CD4-positive, alpha-beta memory T cell (primary cell): ENCODE results near the gene BLVRB. TPM values are rescaled to one million over a fixed set of nuclear protein-coding genes. Genes with fewer than 3 reads are reported as not detected.
"Not testable (repeated sequence)": the region's sequence is repeated elsewhere in the genome, so short reads cannot be mapped to it uniquely, and the experiment has no call there.

Experiments
- CTCF ChIA-PET: fragments of 350-600 bp; sonication (Branson Sonifier 250); formaldehyde crosslinking; loops from one replicate; lab custom pipeline; 2021; ENCODE audit warnings: inconsistent platforms; ENCODE audit not compliant: partially characterized antibody; lab: Charles Lee
- POLR2A ChIA-PET: fragments of 350-600 bp; sonication (Branson Sonifier 250); formaldehyde crosslinking; loops from one replicate; lab custom pipeline; 2021; ENCODE audit not compliant: partially characterized antibody; lab: Charles Lee
- DNase-seq, 5 donors: peaks; one replicate each; pipeline versions ENCODE4 v3.0.0 to v3.0.0-alpha.2; 2020 to 2022; ENCODE audit warnings: mixed read lengths in 1 of 5
- H3K27ac ChIP-seq: one replicate; pipeline ENCODE4 v1.7.0; 2013; ENCODE audit warnings: low read depth, low read length
- H3K27me3 ChIP-seq: 2 replicates; pipeline ENCODE4 v1.7.0; 2013; ENCODE audit warnings: mild to moderate bottlenecking, low read length, moderate library complexity; ENCODE audit not compliant: insufficient read depth
- H3K36me3 ChIP-seq: 2 replicates; pipeline ENCODE4 v1.7.0; 2013; ENCODE audit warnings: mild to moderate bottlenecking, low read length, moderate library complexity; ENCODE audit not compliant: insufficient read depth
- H3K4me1 ChIP-seq: 2 replicates; pipeline ENCODE4 v1.7.0; 2013; ENCODE audit warnings: mild to moderate bottlenecking, low read length, moderate library complexity; ENCODE audit not compliant: insufficient read depth
- H3K4me3 ChIP-seq, 2 donors: one replicate each; pipeline ENCODE4 v1.7.0; 2013; ENCODE audit warnings: low read length in 2 of 2, mild to moderate bottlenecking in 1 of 2
- H3K9me3 ChIP-seq, 2 donors: one replicate each; pipeline ENCODE4 v1.7.0; 2013; ENCODE audit warnings: low read length in 2 of 2, control low read depth in 1 of 2; ENCODE audit not compliant: control insufficient read depth in 1 of 2
- H3K27ac Mint-ChIP-seq, 7 donors: one replicate each; pipeline ENCODE4 v1.8.0; 2020 to 2021; ENCODE audit warnings: mixed read lengths in 7 of 7, mild to moderate bottlenecking in 6 of 7, inconsistent platforms in 3 of 7, moderate library complexity in 3 of 7
- H3K27me3 Mint-ChIP-seq, 2 donors: one replicate each; pipeline ENCODE4 v1.8.0; 2020 to 2021; ENCODE audit warnings: mixed read lengths in 2 of 2
- H3K36me3 Mint-ChIP-seq, 2 donors: one replicate each; pipeline ENCODE4 v1.8.0; 2020 to 2021; ENCODE audit warnings: mixed read lengths in 2 of 2, inconsistent platforms in 1 of 2, mild to moderate bottlenecking in 1 of 2
- H3K4me1 Mint-ChIP-seq, 4 donors: one replicate each; pipeline ENCODE4 v1.8.0; 2020 to 2021; ENCODE audit warnings: mixed read lengths in 4 of 4, mild to moderate bottlenecking in 1 of 4
- H3K4me3 Mint-ChIP-seq, 8 donors: one replicate each; pipeline ENCODE4 v1.8.0; 2020 to 2021; ENCODE audit warnings: mixed read lengths in 8 of 8, mild to moderate bottlenecking in 7 of 8, moderate library complexity in 6 of 8, inconsistent platforms in 3 of 8
- H3K9me3 Mint-ChIP-seq, 8 donors: one replicate each; pipeline ENCODE4 v1.8.0; 2020 to 2021; ENCODE audit warnings: mixed read lengths in 8 of 8, mild to moderate bottlenecking in 5 of 8, inconsistent platforms in 3 of 8, moderate library complexity in 1 of 8
- intact Hi-C: fragments of 100-400 bp; cut with micrococcal nuclease; formaldehyde crosslinking; loops from one replicate; pipeline ENCODE4 v1.15.1; 2023
- polyA plus RNA-seq, 2 donors: library from polyadenylated mRNA; unstranded; fragments of 300-500 nt; fragmentation: Illumina TruSeq; gene quantifications; one replicate each; pipeline ENCODE4 v1.2.3, GENCODE V29; 2021
- total RNA-seq, 2 experiments: library from RNA; stranded (reverse); gene quantifications; one replicate each; pipeline ENCODE4 v1.2.3, GENCODE V29; 2021

The BLVRB gene
- total and polyA plus RNA-seq, 4 experiments from 2014 or later: 12.3 to 34.6 (median 20.8) TPM

DNA sequence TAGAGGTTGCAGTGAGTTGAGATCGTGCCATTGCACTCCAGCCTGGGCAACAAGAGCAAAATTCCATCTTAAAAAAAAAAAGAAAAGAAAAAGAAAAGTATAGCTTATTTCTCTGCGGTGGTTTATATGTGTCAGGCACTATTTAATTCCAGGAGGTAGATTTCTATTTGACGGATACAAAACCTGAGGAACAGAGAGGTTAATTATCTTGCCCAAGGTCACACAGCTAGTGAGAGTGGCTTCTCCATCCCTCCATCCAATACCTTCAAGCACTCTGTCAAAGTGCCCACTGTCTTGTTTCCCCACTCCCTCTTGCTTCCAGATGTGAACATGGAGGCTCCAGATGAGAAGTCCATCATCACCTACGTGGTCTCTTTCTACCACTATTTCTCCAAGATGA is 36.1 kb upstream of the BLVRB start:
- no peak overlapping the region for H3K4me3 Mint-ChIP-seq
- H3K27me3 ChIP-seq: no peaks in the 10 kb centered on the region
- ChIA-PET CTCF (no interaction called here), POLR2A (no interaction called here)
- H3K4me1 ChIP-seq: no peaks in the 10 kb centered on the region
- no peak for DNase-seq
- H3K27ac ChIP-seq: no peak overlapping the region
- H3K36me3 ChIP-seq: no peaks in the 10 kb centered on the region
- H3K4me3 ChIP-seq: no peak overlapping the region
- peaks cover 0 to 2% (median 0%) of the 10 kb centered on the region in 8 donors for H3K9me3 Mint-ChIP-seq
- peaks cover 0 to 5% (median under 1%) of the 10 kb centered on the region in 4 donors for H3K4me1 Mint-ChIP-seq
- H3K36me3 Mint-ChIP-seq: no peaks in the 10 kb centered on the region
- intact Hi-C loops: no loop called here
- peaks cover 9 to 12% of the 10 kb centered on the region in 2 donors for H3K27me3 Mint-ChIP-seq
- H3K9me3 ChIP-seq: no peaks in the 10 kb centered on the region
- H3K27ac Mint-ChIP-seq: no peak overlapping the region

DNA sequence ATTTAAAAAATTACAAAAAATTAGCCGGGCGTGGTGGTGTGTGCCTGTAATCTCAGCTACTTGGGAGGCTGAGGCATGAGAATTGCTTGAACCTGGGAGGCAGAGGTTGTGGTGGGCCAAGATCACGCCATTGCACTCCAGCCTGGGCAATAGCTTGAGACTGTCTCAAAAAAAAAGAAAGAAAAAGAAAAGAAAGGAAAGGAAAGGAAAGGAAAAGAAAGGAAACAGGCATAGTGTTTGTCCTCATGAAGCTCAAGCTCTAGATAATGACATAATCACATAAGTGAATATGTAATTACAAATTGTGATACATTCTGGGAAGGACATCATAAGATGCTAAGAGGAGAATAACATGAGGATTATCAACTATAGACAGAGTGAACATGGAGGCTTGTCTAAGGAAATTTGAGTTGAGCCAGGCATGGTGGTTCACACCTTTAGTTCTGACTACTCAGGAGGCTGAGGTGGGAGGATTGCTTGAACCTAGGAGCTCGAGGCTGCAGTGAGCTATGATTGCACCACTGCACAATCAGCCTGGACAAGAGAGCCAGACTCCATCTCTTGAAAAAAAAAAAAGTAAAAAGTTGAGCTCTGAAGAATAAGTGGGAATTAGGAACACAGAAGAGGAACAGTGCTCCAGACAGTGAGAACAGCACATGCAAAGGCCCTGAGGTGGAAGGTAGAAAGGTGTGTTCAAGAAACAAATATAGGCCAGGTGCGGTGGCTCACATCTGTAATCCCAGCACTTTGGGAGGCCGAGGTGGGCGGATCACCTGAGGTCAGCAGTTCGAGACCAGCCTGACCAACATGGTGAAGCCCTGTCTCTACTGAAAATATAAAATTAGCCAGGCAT is 35.4 kb upstream of the BLVRB start:
- H3K27me3 ChIP-seq, H3K4me3 Mint-ChIP-seq, H3K4me3 ChIP-seq, H3K27ac ChIP-seq, H3K9me3 ChIP-seq, H3K4me1 Mint-ChIP-seq, H3K4me1 ChIP-seq, DNase-seq, H3K36me3 Mint-ChIP-seq, intact Hi-C loops, POLR2A ChIA-PET, H3K36me3 ChIP-seq, H3K9me3 Mint-ChIP-seq: not testable (repeated sequence)
- H3K27me3 Mint-ChIP-seq: peaks cover 9 to 12% of the 10 kb centered on the region in 2 donors
- CTCF ChIA-PET: interaction anchor here (1.0 kb wide), 1 partner anchor 35 kb away, joined by 3 read pairs; the partner anchor contains the start of genes BLVRB and SPTBN4
- H3K27ac Mint-ChIP-seq: peak overlapping the region in 1 of 7 donors; percentile 77

DNA sequence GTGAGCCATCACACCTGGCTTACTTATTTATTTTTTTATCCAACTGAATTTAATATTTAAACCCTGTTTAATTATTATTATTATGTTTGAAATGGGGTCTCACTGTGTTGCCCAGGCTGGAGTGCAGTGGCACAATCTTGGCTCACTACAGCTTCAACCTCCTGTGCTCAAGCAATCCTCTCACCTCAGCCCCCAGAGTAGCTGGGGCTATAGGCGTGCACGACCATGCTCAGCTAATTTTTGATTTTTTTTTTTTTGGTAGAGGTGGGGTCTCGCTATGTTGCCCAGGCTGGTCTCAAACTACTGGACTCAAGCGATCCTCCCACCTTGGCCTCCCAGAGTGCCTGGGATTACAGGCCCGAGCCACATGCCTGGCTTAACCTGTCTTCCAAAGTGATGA is 33.8 kb upstream of the BLVRB start:
- Mint-ChIP-seq H3K4me1 (peaks cover 0 to 2% (median 0%) of the 10 kb centered on the region in 4 donors), H3K4me3 (no peak overlapping the region), H3K9me3 (peaks cover 0 to 2% (median 0%) of the 10 kb centered on the region in 8 donors), H3K27me3 (peaks cover 12 to 14% of the 10 kb centered on the region in 2 donors), H3K27ac (no peak overlapping the region), H3K36me3 (no peaks in the 10 kb centered on the region)
- intact Hi-C loops: no loop called here
- no peak for DNase-seq
- H3K27ac ChIP-seq: no peak overlapping the region
- no peaks in the 10 kb centered on the region for H3K4me1 ChIP-seq
- H3K9me3 ChIP-seq: no peaks in the 10 kb centered on the region
- no peak overlapping the region for H3K4me3 ChIP-seq
- POLR2A ChIA-PET: no interaction called here
- no peaks in the 10 kb centered on the region for H3K27me3 ChIP-seq
- CTCF ChIA-PET: interaction anchor here (0.7 to 1.3 kb wide), 2 partner anchors 78 to 101 kb away, joined by 3 read pairs; no protein-coding TSS in a partner anchor
- no peaks in the 10 kb centered on the region for H3K36me3 ChIP-seq

DNA sequence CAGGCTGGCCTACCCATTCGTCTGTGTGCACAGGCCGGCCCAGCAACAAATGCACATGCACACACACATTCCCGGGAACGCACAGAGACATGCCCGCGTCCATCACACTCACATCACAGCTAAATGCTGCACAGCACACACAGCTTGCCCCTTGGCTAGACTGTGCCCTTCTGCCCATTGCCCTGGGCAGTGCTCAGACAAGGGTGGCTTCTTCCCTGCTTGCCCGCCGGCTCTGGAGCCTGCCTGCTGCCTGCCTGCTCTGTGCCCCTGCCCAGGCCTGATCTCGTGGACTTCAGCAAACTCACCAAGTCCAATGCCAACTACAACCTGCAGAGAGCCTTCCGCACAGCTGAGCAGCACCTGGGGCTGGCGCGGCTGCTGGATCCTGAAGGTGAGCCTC is 31.7 kb upstream of the BLVRB start:
- intact Hi-C loops: no loop called here
- Mint-ChIP-seq H3K36me3 (no peaks in the 10 kb centered on the region), H3K4me1 (no peaks in the 10 kb centered on the region), H3K27me3 (peaks cover 8% of the 10 kb centered on the region in 2 donors), H3K27ac (no peak overlapping the region), H3K9me3 (no peaks in the 10 kb centered on the region), H3K4me3 (no peak overlapping the region)
- no peaks in the 10 kb centered on the region for H3K27me3 ChIP-seq
- H3K9me3 ChIP-seq: no peaks in the 10 kb centered on the region
- no peak for DNase-seq
- H3K27ac ChIP-seq: no peak overlapping the region
- ChIA-PET POLR2A (no interaction called here), CTCF (no interaction called here)
- no peaks in the 10 kb centered on the region for H3K4me1 ChIP-seq
- no peak overlapping the region for H3K4me3 ChIP-seq
- H3K36me3 ChIP-seq: no peaks in the 10 kb centered on the region

DNA sequence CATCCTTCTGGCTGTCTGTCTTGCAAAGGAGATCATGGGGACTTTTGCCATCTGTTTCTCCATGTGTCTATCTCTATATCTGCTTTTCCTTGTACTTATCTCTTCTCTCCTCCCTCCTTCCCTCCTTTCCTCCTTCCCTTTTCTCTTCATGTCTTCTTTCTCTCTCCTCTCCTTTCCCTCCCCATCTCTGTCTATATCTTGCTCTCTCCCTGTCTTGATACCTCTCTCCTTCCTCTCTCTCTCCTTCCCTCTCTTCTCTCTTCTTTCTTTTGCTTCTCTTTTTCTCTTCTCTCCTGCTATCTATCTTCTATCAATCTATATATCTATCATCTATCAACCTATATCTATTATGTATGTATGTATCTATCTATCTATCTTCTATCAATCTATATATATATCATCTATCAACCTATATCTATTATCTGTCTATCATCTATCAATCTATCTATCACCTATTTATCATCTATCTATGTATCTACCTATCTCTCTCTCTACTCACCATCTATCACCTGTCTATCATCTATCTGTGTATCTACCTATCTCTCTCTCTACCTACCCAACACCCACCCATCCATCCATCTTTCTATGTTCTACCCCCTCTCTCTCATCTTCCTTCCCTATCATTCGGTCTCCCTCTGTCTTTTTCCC is 28.8 kb upstream of the BLVRB start:
- DNase-seq: no peak
- Mint-ChIP-seq H3K27ac (peak overlapping the region in 2 of 7 donors; percentile 10 to 32), H3K4me1 (no peaks in the 10 kb centered on the region), H3K27me3 (peaks cover 8 to 10% of the 10 kb centered on the region in 2 donors), H3K4me3 (no peak overlapping the region), H3K9me3 (no peaks in the 10 kb centered on the region), H3K36me3 (no peaks in the 10 kb centered on the region)
- H3K4me3 ChIP-seq: no peak overlapping the region
- no peaks in the 10 kb centered on the region for H3K27me3 ChIP-seq
- H3K4me1 ChIP-seq: no peaks in the 10 kb centered on the region
- H3K27ac ChIP-seq: no peak overlapping the region
- ChIA-PET POLR2A (no interaction called here), CTCF (no interaction called here)
- no peaks in the 10 kb centered on the region for H3K9me3 ChIP-seq
- intact Hi-C loops: no loop called here
- no peaks in the 10 kb centered on the region for H3K36me3 ChIP-seq

DNA sequence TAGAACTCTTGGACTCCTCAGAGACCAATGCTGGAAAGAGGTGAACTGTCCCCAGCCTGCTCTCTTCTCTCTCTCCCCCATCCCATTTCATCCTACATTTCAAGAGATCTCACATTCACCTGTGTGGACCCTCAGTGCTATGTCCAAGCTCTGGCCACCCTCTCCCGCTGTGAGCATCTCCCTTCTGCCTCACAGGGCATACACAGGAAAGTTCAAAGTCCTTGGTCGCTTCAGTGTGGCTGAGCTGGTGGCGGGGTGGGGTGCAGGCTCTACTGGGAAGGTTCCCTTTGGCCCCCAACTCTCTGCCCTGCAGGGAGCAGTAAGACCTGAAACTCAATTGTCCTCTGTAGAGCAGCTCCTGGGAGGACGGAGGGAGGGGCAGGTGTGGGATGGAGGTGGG is 28.2 kb upstream of the BLVRB start:
- Mint-ChIP-seq H3K4me1 (no peaks in the 10 kb centered on the region), H3K36me3 (no peaks in the 10 kb centered on the region), H3K27ac (no peak overlapping the region), H3K27me3 (peaks cover 8 to 10% of the 10 kb centered on the region in 2 donors), H3K4me3 (no peak overlapping the region), H3K9me3 (no peaks in the 10 kb centered on the region)
- Histone ChIP-seq H3K36me3 (no peaks in the 10 kb centered on the region), H3K9me3 (no peaks in the 10 kb centered on the region), H3K4me1 (no peaks in the 10 kb centered on the region), H3K27me3 (no peaks in the 10 kb centered on the region), H3K27ac (no peak overlapping the region), H3K4me3 (no peak overlapping the region)
- intact Hi-C loops: no loop called here
- ChIA-PET POLR2A (no interaction called here), CTCF (no interaction called here)
- DNase-seq: no peak

DNA sequence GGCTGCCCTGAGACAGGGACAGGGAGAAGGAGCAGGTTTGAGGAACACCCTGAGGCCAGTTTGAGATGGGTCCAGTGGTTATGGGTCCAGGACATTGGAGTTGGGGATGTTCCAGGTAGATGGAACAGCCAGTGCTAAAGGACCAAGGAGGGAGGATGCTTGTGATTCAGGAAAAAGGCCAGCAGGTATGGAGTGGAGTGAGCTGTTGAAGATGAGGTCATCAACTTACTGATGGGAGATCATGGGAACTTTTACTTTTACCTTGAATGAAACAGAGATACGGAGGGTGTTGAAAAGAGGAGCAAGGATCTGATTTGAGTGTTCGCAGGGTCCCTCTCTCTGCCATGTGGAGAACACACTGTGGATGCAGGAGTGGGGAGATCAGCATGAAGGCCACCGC is 26.7 kb upstream of the BLVRB start:
- CTCF ChIA-PET: interaction anchor here (0.7 kb wide), 1 partner anchor 123 kb away, joined by 4 read pairs; no protein-coding TSS in a partner anchor
- Histone ChIP-seq H3K4me3 (no peak overlapping the region), H3K36me3 (no peaks in the 10 kb centered on the region), H3K9me3 (no peaks in the 10 kb centered on the region), H3K27me3 (peaks cover 3% of the 10 kb centered on the region), H3K4me1 (no peaks in the 10 kb centered on the region), H3K27ac (no peak overlapping the region)
- Mint-ChIP-seq H3K27ac (no peak overlapping the region), H3K36me3 (no peaks in the 10 kb centered on the region), H3K27me3 (peaks cover 14 to 15% of the 10 kb centered on the region in 2 donors), H3K9me3 (no peaks in the 10 kb centered on the region), H3K4me1 (peaks cover 0 to 7% (median 4%) of the 10 kb centered on the region in 4 donors), H3K4me3 (no peak overlapping the region)
- POLR2A ChIA-PET: no interaction called here
- DNase-seq: no peak
- intact Hi-C loops: no loop called here
